ENCODE data around the gene TNK1. TPM values are rescaled to one million over a fixed set of nuclear protein-coding genes. Genes with fewer than 3 reads are reported as not detected.

Gene TNK1
- total and polyA plus RNA-seq, 9 of the 15 experiments (the other 6 are each of a cell fraction or from before 2014, with no cell fraction given): 0.28 to 5.2 (median 2.1) TPM

- TF ChIP-seq, protein P1, sequence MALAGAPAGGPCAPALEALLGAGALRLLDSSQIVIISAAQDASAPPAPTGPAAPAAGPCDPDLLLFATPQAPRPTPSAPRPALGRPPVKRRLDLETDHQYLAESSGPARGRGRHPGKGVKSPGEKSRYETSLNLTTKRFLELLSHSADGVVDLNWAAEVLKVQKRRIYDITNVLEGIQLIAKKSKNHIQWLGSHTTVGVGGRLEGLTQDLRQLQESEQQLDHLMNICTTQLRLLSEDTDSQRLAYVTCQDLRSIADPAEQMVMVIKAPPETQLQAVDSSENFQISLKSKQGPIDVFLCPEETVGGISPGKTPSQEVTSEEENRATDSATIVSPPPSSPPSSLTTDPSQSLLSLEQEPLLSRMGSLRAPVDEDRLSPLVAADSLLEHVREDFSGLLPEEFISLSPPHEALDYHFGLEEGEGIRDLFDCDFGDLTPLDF (CRISPR knock-in tag; IDR thresholded peaks at IDR 0.05): no peak
- TF ChIP-seq E2F4 (CRISPR knock-in tag; IDR thresholded peaks at IDR 0.05; ENCODE audit: low read depth): no peak
- no peak for TF ChIP-seq SRSF1 (IDR thresholded peaks at IDR 0.05; ENCODE audit: low read depth, low read length)
- TF ChIP-seq ZBTB12 (CRISPR knock-in tag; IDR thresholded peaks at IDR 0.05): no peak
- no peak for TF ChIP-seq SLC30A9 (CRISPR knock-in tag; IDR thresholded peaks at IDR 0.05)
- no peak for TF ChIP-seq NR0B1 (IDR thresholded peaks at IDR 0.05; ENCODE audit: partially characterized antibody)
- TF ChIP-seq MTA3 (IDR thresholded peaks at IDR 0.05; ENCODE audit: borderline replicate concordance): no peak
- peak; percentile 51; the same call in 1 of the 2 replicates for TF ChIP-seq VEZF1 (CRISPR knock-in tag; IDR thresholded peaks at IDR 0.05)
- no peak for TF ChIP-seq PRDM10 (IDR thresholded peaks at IDR 0.05; ENCODE audit: partially characterized antibody)
- TF ChIP-seq E2F8 (IDR thresholded peaks at IDR 0.05; ENCODE audit: low read depth, partially characterized antibody): no peak
- TF ChIP-seq BCOR (IDR thresholded peaks at IDR 0.05): peak; percentile 23; the same call in 1 of the 2 replicates
- no peak for TF ChIP-seq SMARCA4 (IDR thresholded peaks at IDR 0.05)
Observed at GRCh38 chr17:7336240-7337175, 44.4 kb upstream of the TNK1 start, which contains the start of gene ACAP1 (continued).
